DOHH2 (cell line): ENCODE results near the gene SV2C.

Experiments used
- H3F3A ChIP-seq: fragments of 200-600 bp; sonication (generic), shearing (Covaris generic); 2 replicates; pipeline ENCODE4 v1.6.0; 2016; ENCODE audit warnings: antibody characterized with exemption, mild to moderate bottlenecking; ENCODE audit not compliant: control insufficient read depth, insufficient read depth
- H3K27ac ChIP-seq: fragments of 200-600 bp; sonication (generic); 2 replicates; pipeline ENCODE4 v1.5.1; 2014; ENCODE audit warnings: low read depth, mild to moderate bottlenecking, low read length, moderate library complexity
- H3K27me3 ChIP-seq: fragments of 200-600 bp; sonication (generic); 2 replicates; pipeline ENCODE4 v1.6.1; 2014; ENCODE audit warnings: mild to moderate bottlenecking, low read length, mixed read lengths; ENCODE audit not compliant: control insufficient read depth
- H3K36me3 ChIP-seq: fragments of 200-600 bp; sonication (generic); 2 replicates; pipeline ENCODE4 v1.6.1; 2014; ENCODE audit warnings: mild to moderate bottlenecking, low read length, moderate library complexity, mixed read lengths; ENCODE audit not compliant: control insufficient read depth
- H3K4me1 ChIP-seq: fragments of 200-600 bp; sonication (generic); 2 replicates; pipeline ENCODE4 v1.6.1; 2014; ENCODE audit warnings: mild to moderate bottlenecking, low read length, mixed read lengths; ENCODE audit not compliant: control insufficient read depth
- H3K4me2 ChIP-seq: fragments of 200-600 bp; sonication (generic); 2 replicates; pipeline ENCODE4 v1.6.0; 2014; ENCODE audit warnings: mild to moderate bottlenecking, low read length, moderate library complexity
- H3K4me3 ChIP-seq: fragments of 200-600 bp; sonication (generic); 2 replicates; pipeline ENCODE4 v1.5.1; 2014; ENCODE audit warnings: mild to moderate bottlenecking, low read length, mixed read lengths
- H3K79me2 ChIP-seq: fragments of 200-600 bp; sonication (generic); 2 replicates; pipeline ENCODE4 v1.6.1; 2014; ENCODE audit warnings: mild to moderate bottlenecking, low read length, mixed read lengths; ENCODE audit not compliant: control insufficient read depth
- H3K9me2 ChIP-seq: fragments of 200-600 bp; sonication (generic); replicated peaks from 2 replicates; pipeline ENCODE4 v1.6.1; 2014; ENCODE audit warnings: mild to moderate bottlenecking, low read length, mixed read lengths; ENCODE audit not compliant: control insufficient read depth
- H3K9me3 ChIP-seq: fragments of 200-600 bp; sonication (generic); 2 replicates; pipeline ENCODE4 v1.6.1; 2014; ENCODE audit warnings: antibody characterized with exemption, low read length, mixed read lengths; ENCODE audit not compliant: control insufficient read depth, insufficient read depth
- H4K20me1 ChIP-seq: fragments of 200-600 bp; sonication (generic); 2 replicates; pipeline ENCODE4 v1.6.0; 2014; ENCODE audit warnings: low read depth, mild to moderate bottlenecking, antibody characterized with exemption, low read length, moderate library complexity; ENCODE audit not compliant: control insufficient read depth, insufficient read depth
- CTCF ChIP-seq: fragments of 200-600 bp; sonication (generic); IDR thresholded peaks from one replicate; pipeline ENCODE4 v1.5.1; 2014; ENCODE audit warnings: antibody characterized with exemption, mild to moderate bottlenecking, low read depth, low read length; ENCODE audit not compliant: poor library complexity, severe bottlenecking
- EZH2phosphoT487 ChIP-seq: fragments of 200-600 bp; sonication (generic); IDR thresholded peaks from 2 replicates; pipeline ENCODE4 v1.6.1; 2017; ENCODE audit warnings: borderline replicate concordance, mild to moderate bottlenecking, antibody characterized with exemption, low read length, moderate library complexity, mixed read lengths

SV2C gene

GRCh38 chr5:76154009-76154690, 71.0 kb downstream of the SV2C start:
- Histone ChIP-seq H3K4me2 (no peak overlapping the region), H3K79me2 (no peaks in the 10 kb centered on the region), H3K9me2 (no peaks in the 10 kb centered on the region), H3K9me3 (no peaks in the 10 kb centered on the region), H3F3A (no peaks in the 10 kb centered on the region), H3K27me3 (no peaks in the 10 kb centered on the region; the same call in none of the 2 replicates), H3K27ac (no peak overlapping the region), H3K4me3 (no peak overlapping the region), H4K20me1 (no peaks in the 10 kb centered on the region), H3K4me1 (no peaks in the 10 kb centered on the region), H3K36me3 (no peaks in the 10 kb centered on the region)
- no peak for TF ChIP-seq CTCF
- no peak for TF ChIP-seq EZH2phosphoT487

- Histone ChIP-seq H3F3A (no peaks in the 10 kb centered on the region), H3K36me3 (no peaks in the 10 kb centered on the region), H3K9me2 (no peaks in the 10 kb centered on the region), H3K27ac (no peak overlapping the region), H3K4me3 (no peak overlapping the region), H4K20me1 (no peaks in the 10 kb centered on the region), H3K27me3 (no peaks in the 10 kb centered on the region; the same call in none of the 2 replicates), H3K4me2 (no peak overlapping the region), H3K79me2 (no peaks in the 10 kb centered on the region), H3K4me1 (no peaks in the 10 kb centered on the region), H3K9me3 (no peaks in the 10 kb centered on the region)
- no peak for TF ChIP-seq CTCF
- TF ChIP-seq EZH2phosphoT487, result no peak
These were observed 72.4 kb downstream of the SV2C start for GRCh38 chr5:76155536-76155935.

GRCh38 chr5:76162335-76162734, 79.2 kb downstream of the SV2C start:
- Histone ChIP-seq H3K27ac (no peak overlapping the region), H3K9me3 (no peaks in the 10 kb centered on the region), H3K4me2 (no peak overlapping the region), H3K4me3 (no peak overlapping the region), H3K79me2 (no peaks in the 10 kb centered on the region), H3K27me3 (0 out of 2 replicates have a peak, but pooled peaks cover 2% of the 10 kb centered on the region), H3K4me1 (no peaks in the 10 kb centered on the region), H4K20me1 (no peaks in the 10 kb centered on the region), H3K9me2 (no peaks in the 10 kb centered on the region), H3F3A (no peaks in the 10 kb centered on the region), H3K36me3 (no peaks in the 10 kb centered on the region)
- no peak for TF ChIP-seq EZH2phosphoT487
- no peak for TF ChIP-seq CTCF
